PC-9 (cell line): Measurements from ENCODE around the gene RAPGEF6.

Source experiments
- CTCF ChIP-seq: fragments of 200-600 bp; sonication (generic); conservative IDR thresholded peaks from 2 replicates; pipeline ENCODE4 v1.6.1; 2017; ENCODE audit warnings: mixed run types, antibody characterized with exemption, mild to moderate bottlenecking, moderate library complexity
- EZH2 ChIP-seq: fragments of 200-600 bp; sonication (generic); IDR thresholded peaks from 2 replicates; pipeline ENCODE4 v1.8.0; 2017; ENCODE audit warnings: antibody characterized with exemption, low read depth

- TF ChIP-seq CTCF: no peak
- no peak for TF ChIP-seq EZH2
Observed at GRCh38 chr5:131513780-131514179, 121.2 kb downstream of the RAPGEF6 start.
